ENCODE measurements around the gene PCSK5.
"Not testable (repeated sequence)": the region's sequence is repeated elsewhere in the genome, so short reads cannot be mapped to it uniquely, and the experiment has no call there.

The PCSK5 gene

GRCh38 chr9:76249309-76249708 lies 358.8 kb downstream of the PCSK5 start:
- DNase-seq (ENCODE audit: low read depth), result no peak

DNA sequence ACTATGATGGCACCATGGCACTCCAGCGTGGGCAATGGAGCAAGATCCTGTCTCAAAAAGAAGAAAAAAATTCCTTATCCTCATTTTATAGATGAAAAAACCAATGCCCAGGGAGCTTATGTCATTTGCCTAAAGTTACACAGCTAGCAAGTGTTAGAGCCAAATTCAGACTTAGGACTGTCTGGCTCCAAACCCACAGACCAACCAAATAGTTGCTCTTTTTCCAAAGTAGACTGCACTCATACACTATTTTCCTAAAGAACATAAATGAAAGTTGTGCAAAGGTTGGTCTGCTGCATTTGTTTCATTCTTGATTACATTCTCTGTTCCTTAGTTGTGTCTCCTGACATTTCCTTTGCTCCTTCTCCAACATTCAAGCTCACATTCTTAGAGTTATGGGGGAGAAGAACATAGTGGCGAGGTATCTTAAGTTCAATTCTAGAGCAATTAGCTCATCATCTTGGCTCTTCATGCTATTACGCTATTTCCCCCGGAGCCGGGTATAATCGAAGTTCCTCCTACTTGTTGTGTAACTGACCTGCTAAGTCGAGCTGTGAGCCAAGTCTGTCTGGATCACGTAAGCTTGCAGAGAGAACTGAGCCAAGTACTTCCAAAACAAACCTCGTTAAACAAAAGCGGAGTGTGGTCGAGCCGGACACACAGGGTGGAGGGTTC lies 365.4 kb downstream of the PCSK5 start:
- DNase-seq (ENCODE audit: low read depth), result no peak

GRCh38 chr9:76257311-76257710 lies 366.8 kb downstream of the PCSK5 start:
- no peak for DNase-seq (ENCODE audit: low read depth)

DNA sequence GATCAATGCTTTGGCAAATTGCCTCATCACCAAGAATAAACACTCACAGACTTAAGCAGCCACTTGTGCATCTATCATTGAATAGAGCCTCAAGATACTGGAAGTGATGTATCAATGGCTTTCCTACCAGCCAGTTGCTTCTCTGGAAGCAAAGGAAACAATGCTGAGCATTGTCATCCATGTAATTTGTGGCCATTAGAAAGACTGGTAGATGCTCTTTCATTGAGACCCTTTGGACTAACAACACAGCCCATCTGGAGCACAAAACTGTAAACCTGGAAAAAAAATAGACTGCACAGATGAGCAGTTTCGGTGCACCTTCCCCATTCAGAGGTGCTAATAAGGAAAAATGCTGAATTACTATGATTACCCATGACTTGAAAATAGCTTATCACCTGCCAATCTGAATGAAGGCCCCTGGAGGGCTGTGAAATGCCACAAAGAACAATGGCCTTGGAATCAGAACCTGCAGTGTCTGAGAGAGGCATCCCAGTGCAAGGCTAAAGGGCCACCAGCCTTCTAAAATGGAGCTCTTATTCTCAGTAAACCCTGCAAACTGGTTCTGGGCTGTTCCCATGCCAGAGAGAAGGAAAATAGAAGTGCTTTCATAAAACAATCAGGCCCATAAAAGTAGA lies 376.3 kb downstream of the PCSK5 start:
- DNase-seq (ENCODE audit: low read depth), result no peak

DNA sequence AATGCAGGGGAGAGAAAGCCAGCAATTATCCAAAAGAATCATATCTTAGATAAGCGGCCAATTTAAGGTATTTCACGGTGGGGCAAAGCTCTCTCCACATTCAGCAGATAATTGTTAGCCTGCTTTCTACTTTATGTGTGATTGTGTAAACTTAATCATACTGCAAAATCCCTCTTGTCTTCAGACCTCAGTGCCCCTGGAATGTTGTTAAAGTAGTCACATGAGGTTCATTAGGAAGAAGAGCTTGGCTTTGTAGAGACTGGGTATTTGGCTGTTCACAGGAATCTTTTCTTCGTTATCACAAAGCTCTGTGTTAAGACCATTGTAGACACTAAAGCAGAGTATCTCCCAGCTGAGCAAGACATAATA lies 376.8 kb downstream of the PCSK5 start:
- no peak for DNase-seq (ENCODE audit: low read depth)

DNA sequence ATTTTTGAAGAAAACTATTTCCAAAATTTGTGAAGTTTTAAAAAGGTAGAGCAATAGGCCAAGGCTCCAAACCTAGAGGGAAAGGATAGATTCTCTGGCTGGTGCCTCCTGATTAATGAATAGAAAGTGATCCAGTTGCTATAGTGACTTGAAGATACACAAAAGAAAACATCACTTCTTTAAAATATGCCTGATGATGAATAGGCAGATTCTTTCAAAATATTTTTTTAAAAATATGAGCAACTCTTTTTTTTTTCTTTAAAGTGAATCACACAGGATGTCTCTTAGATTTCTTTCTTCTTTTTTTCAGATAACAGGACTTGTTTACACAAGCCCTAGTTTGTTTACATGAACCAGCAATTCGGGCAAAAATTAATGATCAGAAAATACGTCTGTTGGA lies 379.3 kb downstream of the PCSK5 start:
- no peak for DNase-seq (ENCODE audit: low read depth)

DNA sequence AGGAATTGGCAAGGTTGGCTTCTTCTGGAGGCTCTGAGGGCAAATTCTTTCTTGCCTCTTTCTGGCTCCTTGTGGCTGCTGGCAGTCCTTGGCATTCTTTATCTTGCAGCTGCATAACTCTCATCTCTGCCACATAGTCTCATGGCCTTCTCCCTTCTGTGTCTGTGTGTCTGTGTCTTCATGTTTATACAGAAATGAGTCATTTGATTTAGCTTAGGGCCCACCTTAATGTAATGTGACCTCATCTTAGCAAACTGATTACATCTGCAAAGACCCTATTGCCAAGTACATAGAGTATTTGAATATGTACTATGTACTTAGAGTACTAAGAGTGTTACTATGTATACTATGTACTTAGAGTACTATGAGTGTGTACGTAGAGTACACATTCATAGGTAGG lies 381.3 kb downstream of the PCSK5 start:
- DNase-seq (ENCODE audit: low read depth), result no peak

DNA sequence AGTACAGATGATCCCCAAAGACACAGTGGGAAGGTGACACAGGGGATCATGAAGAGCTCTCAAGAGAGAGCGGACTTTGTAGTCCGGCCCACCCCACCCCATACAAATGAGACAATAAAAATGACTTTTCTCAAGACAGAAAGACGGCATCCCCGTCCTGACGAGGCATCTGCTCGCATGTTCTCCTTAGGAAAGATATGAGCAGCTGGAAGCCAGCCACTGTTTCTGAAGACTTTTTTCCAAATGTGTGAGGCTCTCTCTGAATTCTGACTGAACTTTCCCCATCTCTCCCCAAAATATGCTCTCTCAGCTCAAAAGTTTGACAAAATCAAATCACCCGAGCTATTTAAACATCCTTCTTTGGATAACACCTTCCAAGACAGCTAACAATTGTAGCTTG lies 398.6 kb downstream of the PCSK5 start:
- no peak for DNase-seq (ENCODE audit: low read depth)

DNA sequence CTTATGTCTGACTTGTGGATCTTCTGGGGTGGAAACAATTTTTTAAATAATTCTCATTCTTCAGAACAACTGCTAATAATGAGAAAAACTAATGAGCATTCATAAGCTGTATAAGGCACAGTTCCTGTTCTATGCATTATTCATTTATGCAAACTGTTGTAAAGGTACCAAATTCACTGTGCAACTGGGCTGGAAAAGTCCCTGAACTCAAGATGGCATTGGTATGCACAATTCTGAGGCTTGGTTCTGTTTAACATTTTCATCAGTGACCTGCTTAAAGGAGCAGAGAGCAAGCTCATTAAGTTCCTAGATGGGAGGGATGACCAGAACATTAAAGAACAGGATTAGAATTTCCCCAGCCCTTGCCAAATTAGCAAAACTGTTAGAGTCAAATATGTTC lies 399.2 kb downstream of the PCSK5 start:
- DNase-seq (ENCODE audit: low read depth), result no peak

DNA sequence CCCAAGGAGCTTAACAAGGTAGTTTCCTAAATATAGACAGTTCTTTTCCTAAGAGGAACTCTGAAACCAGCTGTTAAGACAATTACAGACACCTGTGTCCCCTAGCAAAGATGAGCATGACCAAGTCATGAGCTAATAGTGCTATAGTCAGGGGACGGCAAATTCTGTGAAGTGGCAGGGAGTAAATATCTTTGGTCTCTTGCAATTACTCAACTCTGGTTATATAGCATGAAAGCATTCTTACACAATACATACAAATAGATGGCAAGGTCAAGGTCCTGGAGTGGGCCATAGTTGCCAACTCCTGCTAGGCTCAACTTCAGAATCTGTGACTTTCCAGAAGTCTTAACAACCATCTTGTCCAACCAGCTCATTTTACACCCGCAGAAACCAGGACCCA lies 400.1 kb downstream of the PCSK5 start:
- DNase-seq (ENCODE audit: low read depth), result no peak

- no peak for DNase-seq (ENCODE audit: low read depth)
These were observed 401.8 kb downstream of the PCSK5 start for GRCh38 chr9:76292246-76292645.

GRCh38 chr9:76292658-76293057 lies 402.2 kb downstream of the PCSK5 start:
- DNase-seq (ENCODE audit: low read depth), result no peak

- DNase-seq (ENCODE audit: low read depth), result no peak
These were observed 403.8 kb downstream of the PCSK5 start for GRCh38 chr9:76294301-76294700.

- DNase-seq (ENCODE audit: low read depth), result no peak
These were observed 406.3 kb downstream of the PCSK5 start for GRCh38 chr9:76296561-76297310.

- no peak for DNase-seq (ENCODE audit: low read depth)
These were observed 407.3 kb downstream of the PCSK5 start for GRCh38 chr9:76297721-76298239.

DNA sequence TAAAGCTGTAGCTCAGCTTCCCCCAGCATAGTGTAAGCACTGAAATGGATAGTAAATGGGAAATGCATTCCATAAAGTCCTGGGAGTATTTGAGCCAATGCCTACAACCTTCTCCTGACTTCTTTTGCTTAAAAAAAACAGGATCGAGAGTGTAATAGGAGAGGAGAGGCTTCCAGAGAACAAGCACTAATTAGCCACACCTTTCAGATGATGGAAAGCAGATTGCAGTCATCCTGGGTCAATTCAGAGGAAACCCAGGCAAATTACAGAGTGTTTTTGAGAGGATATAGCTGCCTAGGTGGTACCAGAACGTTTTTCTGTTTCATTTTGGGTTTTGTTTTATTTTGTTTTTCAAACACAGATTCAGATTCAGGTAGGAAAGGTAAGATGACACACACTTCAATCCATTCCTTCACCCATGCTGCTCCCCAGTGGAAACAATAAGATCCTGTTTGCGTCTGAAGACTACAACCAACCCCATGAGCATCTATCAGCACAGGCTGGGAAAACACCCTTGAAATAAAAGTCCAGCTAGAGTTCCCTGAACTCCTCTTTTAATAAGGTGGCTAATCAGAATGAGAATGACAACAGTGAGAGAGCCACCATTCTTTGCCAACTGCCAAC lies 408.2 kb downstream of the PCSK5 start:
- DNase-seq (ENCODE audit: low read depth), result no peak

- no peak for DNase-seq (ENCODE audit: low read depth)
These were observed 412.1 kb downstream of the PCSK5 start for GRCh38 chr9:76302543-76302942.

GRCh38 chr9:76302947-76303550 lies 412.6 kb downstream of the PCSK5 start:
- DNase-seq (ENCODE audit: low read depth), result no peak

- DNase-seq (ENCODE audit: low read depth), result not testable (repeated sequence)
These were observed 416.6 kb downstream of the PCSK5 start for GRCh38 chr9:76307047-76307446.

- no peak for DNase-seq (ENCODE audit: low read depth)
These were observed 420.1 kb downstream of the PCSK5 start for GRCh38 chr9:76310577-76310976.

DNA sequence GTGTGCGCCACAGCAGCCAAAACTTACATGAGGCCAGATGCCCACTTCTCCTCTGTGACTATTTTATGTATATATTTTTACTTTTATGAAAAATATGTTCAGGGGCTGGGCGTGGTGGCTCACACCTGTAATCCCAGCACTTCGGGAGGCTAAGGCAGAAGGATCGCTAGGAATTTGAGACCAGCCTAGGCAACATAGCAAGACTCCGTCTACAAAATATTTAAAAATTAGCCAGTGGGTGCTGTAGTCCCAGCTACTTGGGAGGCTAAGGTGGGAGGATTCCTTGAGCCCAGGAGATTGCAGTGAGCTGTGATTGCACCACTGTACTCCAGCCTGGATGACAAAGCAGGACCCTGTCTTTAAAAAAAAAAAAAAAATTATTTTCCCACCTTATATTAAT lies 420.5 kb downstream of the PCSK5 start:
- DNase-seq (ENCODE audit: low read depth), result no peak

DNA sequence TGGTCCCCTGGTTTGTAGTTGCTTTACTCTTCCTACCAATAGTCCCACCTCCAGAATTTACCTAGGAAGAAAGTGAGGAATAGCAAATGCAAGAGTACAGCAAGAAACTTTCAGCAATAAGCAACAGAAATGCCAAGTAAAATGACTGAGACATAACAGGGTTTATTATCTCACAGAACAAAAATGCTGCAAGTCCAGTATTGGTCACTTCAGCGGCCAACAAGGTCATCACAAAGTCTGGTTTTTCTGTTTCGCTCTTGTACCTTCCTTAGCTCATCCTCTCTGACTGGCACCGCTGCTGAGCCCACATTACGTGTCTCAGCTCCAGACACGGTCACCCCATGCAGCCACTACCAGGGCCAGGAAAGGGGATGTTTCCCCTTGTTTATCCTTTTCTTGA lies 421.1 kb downstream of the PCSK5 start:
- DNase-seq (ENCODE audit: low read depth), result no peak
